WERI-Rb-1 (cell line): Measurements from ENCODE around the gene DDR2.

Source experiments
- DNase-seq: peaks from one replicate; pipeline ENCODE4 v3.0.0-alpha.2; 2020
- H3K27ac ChIP-seq: fragments of 250-450 bp; sonication (Bioruptor Pico); 2 replicates; pipeline ENCODE4 v1.5.1; 2020; ENCODE audit warnings: mild to moderate bottlenecking, moderate library complexity
- H3K27me3 ChIP-seq: fragments of 250-450 bp; sonication (Bioruptor Pico); 2 replicates; pipeline ENCODE4 v1.5.1; 2021; ENCODE audit warnings: mild to moderate bottlenecking, low read depth, moderate library complexity; ENCODE audit not compliant: insufficient read depth, severe bottlenecking
- H3K36me3 ChIP-seq: fragments of 250-450 bp; sonication (Bioruptor Pico); 2 replicates; pipeline ENCODE4 v1.5.1; 2020; ENCODE audit warnings: mild to moderate bottlenecking, moderate library complexity
- H3K4me3 ChIP-seq: 2 replicates; pipeline ENCODE4 v1.5.1; 2011; ENCODE audit warnings: low read depth, mild to moderate bottlenecking, control low read depth, low read length
- H3K9me3 ChIP-seq: fragments of 250-450 bp; sonication (Bioruptor Pico); 2 replicates; pipeline ENCODE4 v1.5.1; 2021; ENCODE audit warnings: mild to moderate bottlenecking, moderate library complexity; ENCODE audit not compliant: severe bottlenecking
- CTCF ChIP-seq: IDR thresholded peaks from 2 replicates; pipeline ENCODE4 v1.5.1; 2011; ENCODE audit warnings: low read depth, mild to moderate bottlenecking, control low read depth, inconsistent platforms, low read length

The DDR2 gene

GRCh38 chr1:162632698-162633080 lies 425 bp downstream of the DDR2 start:
- H3K9me3 ChIP-seq = no peaks in the 10 kb centered on the region
- TF ChIP-seq CTCF = no peak
- H3K4me3 ChIP-seq = no peak overlapping the region
- H3K36me3 ChIP-seq = no peaks in the 10 kb centered on the region
- DNase-seq = no peak
- H3K27me3 ChIP-seq = no peaks in the 10 kb centered on the region
- no peak overlapping the region for H3K27ac ChIP-seq

GRCh38 chr1:162633081-162633762 lies 958 bp downstream of the DDR2 start:
- no peaks in the 10 kb centered on the region for H3K36me3 ChIP-seq
- H3K27me3 ChIP-seq = no peaks in the 10 kb centered on the region
- no peak overlapping the region for H3K4me3 ChIP-seq
- no peak overlapping the region for H3K27ac ChIP-seq
- no peaks in the 10 kb centered on the region for H3K9me3 ChIP-seq
- no peak for DNase-seq
- TF ChIP-seq CTCF = no peak

- no peak for TF ChIP-seq CTCF
- Histone ChIP-seq H3K9me3 (no peaks in the 10 kb centered on the region), H3K4me3 (no peak overlapping the region), H3K27ac (no peak overlapping the region), H3K36me3 (no peaks in the 10 kb centered on the region), H3K27me3 (no peaks in the 10 kb centered on the region)
- DNase-seq = no peak
Observed at GRCh38 chr1:162635418-162635817, 3.2 kb downstream of the DDR2 start.

- H3K27me3 ChIP-seq = no peaks in the 10 kb centered on the region
- TF ChIP-seq CTCF = no peak
- no peak for DNase-seq
- H3K9me3 ChIP-seq = no peaks in the 10 kb centered on the region
- H3K27ac ChIP-seq = no peak overlapping the region
- H3K36me3 ChIP-seq = no peaks in the 10 kb centered on the region
- no peak overlapping the region for H3K4me3 ChIP-seq
Observed at GRCh38 chr1:162639718-162640117, 7.5 kb downstream of the DDR2 start.

DNA sequence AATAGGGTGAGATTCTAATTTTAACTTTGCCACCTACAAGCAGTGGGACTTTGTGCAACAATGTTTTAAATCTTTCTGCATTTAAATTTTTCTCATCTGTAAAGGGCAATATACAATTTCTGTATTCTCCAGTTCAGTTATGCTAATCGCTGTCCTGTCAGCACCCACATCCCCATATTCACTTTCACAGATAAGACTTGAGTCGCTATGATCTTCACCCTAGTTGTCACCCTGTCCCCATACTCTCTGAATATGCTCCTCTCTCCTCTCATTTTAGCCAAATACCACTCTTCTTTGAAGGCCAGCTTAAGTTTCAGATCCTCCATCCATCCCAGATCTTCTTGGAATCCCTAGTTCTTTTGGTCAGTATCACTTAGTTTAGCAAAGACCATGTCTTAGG lies 8.8 kb downstream of the DDR2 start:
- H3K27me3 ChIP-seq = no peaks in the 10 kb centered on the region
- no peaks in the 10 kb centered on the region for H3K36me3 ChIP-seq
- no peak overlapping the region for H3K4me3 ChIP-seq
- no peaks in the 10 kb centered on the region for H3K9me3 ChIP-seq
- DNase-seq = no peak
- no peak for TF ChIP-seq CTCF
- H3K27ac ChIP-seq = no peak overlapping the region

GRCh38 chr1:162644986-162645314 lies 12.7 kb downstream of the DDR2 start:
- Histone ChIP-seq H3K4me3 (no peak overlapping the region), H3K27me3 (no peaks in the 10 kb centered on the region), H3K36me3 (no peaks in the 10 kb centered on the region), H3K9me3 (no peaks in the 10 kb centered on the region), H3K27ac (no peak overlapping the region)
- no peak for DNase-seq
- TF ChIP-seq CTCF = no peak
